GM19463 (cell line): ENCODE measurements around the gene PHF19.
A peak's percentile ranks its signal among the peaks of the same experiment; 100 is the strongest.

Experiments
- ATAC-seq: cut with Tn5 transposase; IDR thresholded peaks from one replicate; pipeline ENCODE4 v1.9.1; 2021; ENCODE audit warnings: mild to moderate bottlenecking, moderate library complexity; ENCODE audit not compliant: unreplicated experiment

Gene PHF19

GRCh38 chr9:120892748-120893610, 16.0 kb upstream of the PHF19 start:
- peak; percentile 55 for ATAC-seq

- ATAC-seq = peak; percentile 44
Observed at GRCh38 chr9:120891884-120892747, 15.1 kb upstream of the PHF19 start.

- no peak for ATAC-seq
Observed at GRCh38 chr9:120891245-120891883, 14.4 kb upstream of the PHF19 start.

- no peak for ATAC-seq
Observed at GRCh38 chr9:120890320-120891244, 13.6 kb upstream of the PHF19 start.

- no peak for ATAC-seq
Observed at GRCh38 chr9:120889606-120890271, 12.8 kb upstream of the PHF19 start.

GRCh38 chr9:120888626-120889025, 11.6 kb upstream of the PHF19 start:
- no peak for ATAC-seq

- peak; percentile 57 for ATAC-seq
Observed at GRCh38 chr9:120886490-120886967, 9.5 kb upstream of the PHF19 start.

GRCh38 chr9:120885958-120886357, 9.0 kb upstream of the PHF19 start:
- ATAC-seq = peak; percentile 34

GRCh38 chr9:120885457-120885856, 8.5 kb upstream of the PHF19 start:
- no peak for ATAC-seq

- ATAC-seq = no peak
Observed at GRCh38 chr9:120883608-120883996, 6.6 kb upstream of the PHF19 start.

GRCh38 chr9:120882935-120883607, 6.1 kb upstream of the PHF19 start:
- no peak for ATAC-seq

GRCh38 chr9:120879446-120879845, 2.5 kb upstream of the PHF19 start:
- ATAC-seq = no peak

GRCh38 chr9:120878188-120879130, 1.5 kb upstream of the PHF19 start:
- no peak for ATAC-seq

GRCh38 chr9:120877276-120878034, 467 bp upstream of the PHF19 start:
- ATAC-seq = peak; percentile 36

GRCh38 chr9:120875954-120876841, 790 bp downstream of the PHF19 start:
- peak; percentile 52 for ATAC-seq

- no peak for ATAC-seq
Observed at GRCh38 chr9:120875643-120875953, 1.4 kb downstream of the PHF19 start.
